Endothelial cell of umbilical vein (primary cell): ENCODE measurements around the gene OR6B3. TPM values are rescaled to one million over a fixed set of nuclear protein-coding genes. Genes with fewer than 3 reads are reported as not detected.

Experiments
- BruUV-seq: library from RNA; stranded (reverse); fragments of 400-500 nt; replicated peaks from 2 replicates; lab custom pipeline; 2021; lab: Mats Ljungman, UMichigan
- CTCF ChIA-PET: fragments of 300-600, 350-600 bp; sonication (Branson Sonifier 250); formaldehyde crosslinking; loops from one replicate; lab custom pipeline; 2021; ENCODE audit warnings: antibody characterized with exemption, inconsistent platforms; lab: Charles Lee
- POLR2A ChIA-PET: fragments of 300-600, 350-600 bp; sonication (Branson Sonifier 250); formaldehyde crosslinking; loops from one replicate; lab custom pipeline; 2021; ENCODE audit warnings: antibody characterized with exemption, inconsistent platforms; lab: Charles Lee
- DNase-seq: peaks from one replicate; pipeline ENCODE4 v3.0.0-alpha.2; 2011; ENCODE audit warnings: low read depth, low spot score
- FAIRE-seq: peaks from 2 replicates; lab custom pipeline; 2011; peaks lifted over from hg19 to GRCh38; lab: Jason Lieb, UNC
- H2AFZ ChIP-seq: 2 replicates; pipeline ENCODE4 v1.6.0; 2012; ENCODE audit warnings: low read depth, low read length, control low read depth, inconsistent platforms
- H3K27ac ChIP-seq: 2 replicates; pipeline ENCODE4 v1.5.1; 2011; ENCODE audit warnings: low read depth, mild to moderate bottlenecking, control low read depth, low read length, moderate library complexity; ENCODE audit not compliant: insufficient read depth
- H3K27me3 ChIP-seq, 2 experiments: 2 replicates each; pipeline versions ENCODE4 v1.6.0 to v1.6.1; 2011; ENCODE audit warnings: low read length in 2 of 2, mixed read lengths in 1 of 2; ENCODE audit not compliant: control insufficient read depth in 2 of 2, insufficient read depth in 2 of 2
- H3K36me3 ChIP-seq, 2 experiments: 2 replicates in 1 of 2; 3 replicates in 1 of 2; pipeline ENCODE4 v1.5.1; 2011; ENCODE audit warnings: low read length in 2 of 2, mild to moderate bottlenecking in 1 of 2, moderate library complexity in 1 of 2; ENCODE audit not compliant: control insufficient read depth in 2 of 2, insufficient read depth in 2 of 2; ENCODE audit errors: extremely low read depth in 1 of 2
- H3K4me1 ChIP-seq: 3 replicates; pipeline ENCODE4 v1.5.1; 2011; ENCODE audit warnings: mild to moderate bottlenecking, low read length; ENCODE audit not compliant: control insufficient read depth, insufficient read depth; ENCODE audit errors: extremely low read depth
- H3K4me2 ChIP-seq: 2 replicates; pipeline ENCODE4 v1.6.1; 2011; ENCODE audit warnings: low read length, control low read depth, mixed read lengths; ENCODE audit not compliant: insufficient read depth
- H3K4me3 ChIP-seq, 3 experiments: fragments of 200-600 bp in 1 of 3; sonication (generic), shearing (Covaris generic) in 1 of 3; replicated peaks in 1 of 3; 2 replicates each; pipeline ENCODE4 v1.5.1; 2011 to 2016; ENCODE audit warnings: control low read depth in 3 of 3, low read length in 3 of 3, mild to moderate bottlenecking in 2 of 3, inconsistent platforms in 1 of 3, low read depth in 1 of 3, moderate library complexity in 1 of 3; ENCODE audit not compliant: insufficient read depth in 1 of 3
- H3K79me2 ChIP-seq: 2 replicates; pipeline ENCODE4 v1.6.0; 2012; ENCODE audit warnings: low read length, inconsistent platforms; ENCODE audit not compliant: control insufficient read depth, insufficient read depth
- H3K9ac ChIP-seq: replicated peaks from 2 replicates; pipeline ENCODE3; 2011; ENCODE audit warnings: low read length, control low read depth; ENCODE audit not compliant: insufficient read depth; ENCODE audit errors: extremely low read depth
- H3K9me1 ChIP-seq: replicated peaks from 3 replicates; pipeline ENCODE4 v1.6.0; 2011; ENCODE audit warnings: mild to moderate bottlenecking, low read length; ENCODE audit not compliant: control insufficient read depth, insufficient read depth; ENCODE audit errors: extremely low read depth
- H3K9me3 ChIP-seq: replicated peaks from 2 replicates; pipeline ENCODE4 v1.5.1; 2012; ENCODE audit warnings: low read length, inconsistent platforms; ENCODE audit not compliant: control insufficient read depth, insufficient read depth
- H4K20me1 ChIP-seq: replicated peaks from 2 replicates; pipeline ENCODE3; 2011; ENCODE audit warnings: mild to moderate bottlenecking, low read length; ENCODE audit not compliant: control insufficient read depth, insufficient read depth; ENCODE audit errors: extremely low read depth
- EZH2 ChIP-seq: IDR thresholded peaks from 2 replicates; pipeline ENCODE4 v1.6.1; 2012; ENCODE audit warnings: borderline replicate concordance, low read depth, mild to moderate bottlenecking, moderate library complexity, low read length, inconsistent platforms; ENCODE audit not compliant: severe bottlenecking
- FOS ChIP-seq: IDR thresholded peaks from 2 replicates; pipeline ENCODE4 v1.6.1; 2011; ENCODE audit warnings: mild to moderate bottlenecking, low read length, moderate library complexity, borderline replicate concordance; ENCODE audit not compliant: insufficient read depth
- GATA2 ChIP-seq: IDR thresholded peaks from 2 replicates; pipeline ENCODE4 v1.7.0; 2011; ENCODE audit warnings: low read depth, mild to moderate bottlenecking, moderate library complexity, mixed read lengths, low read length; ENCODE audit not compliant: insufficient read length, insufficient read depth
- JUN ChIP-seq: IDR thresholded peaks from 2 replicates; pipeline ENCODE4 v1.6.1; 2011; ENCODE audit warnings: borderline replicate concordance, low read depth; ENCODE audit not compliant: insufficient read length, insufficient read depth
- MYC ChIP-seq: IDR thresholded peaks from one replicate; pipeline ENCODE4 v1.6.1; 2011; ENCODE audit warnings: mild to moderate bottlenecking, low read depth, low read length
- POLR2A ChIP-seq: IDR thresholded peaks from 2 replicates; pipeline ENCODE4 v1.6.1; 2012; ENCODE audit warnings: low read depth, mild to moderate bottlenecking, control low read depth, low read length
- POLR2AphosphoS5 ChIP-seq: IDR thresholded peaks from 2 replicates; pipeline ENCODE4 v1.6.1; 2012; ENCODE audit warnings: low read depth, mild to moderate bottlenecking, control low read depth, low read length, moderate library complexity; ENCODE audit not compliant: insufficient read depth
- dilution Hi-C: fragments of 300-500 bp; cut with MboI; formaldehyde crosslinking; loops from one replicate; pipeline ENCODE4 v1.15.0; 2019; ENCODE audit warnings: low sequenced_read_pairs; ENCODE audit not compliant: extremely low pct_ligation_motif_present
- intact Hi-C: fragments of 100-400 bp; cut with micrococcal nuclease; formaldehyde crosslinking; loops from one replicate; pipeline ENCODE4 v1.10.0; 2022
- polyA plus RNA-seq, 4 experiments: library from polyadenylated mRNA; depleted of rRNA in 3 of 4; stranded (reverse) in 3 of 4; unstranded in 1 of 4; fragments of >200 nt; gene quantifications; 2 replicates each; pipeline versions ENCODE4 v1.2.1 to v1.2.3, GENCODE V29; 2011 to 2012; ENCODE audit warnings: missing spikeins in 1 of 4
- total RNA-seq: library from RNA; stranded (reverse); gene quantifications from 2 replicates; pipeline ENCODE4 v1.2.3, GENCODE V29; 2021
- TF ChIP-seq, protein P1 (sequence below): IDR thresholded peaks from 2 replicates; pipeline ENCODE4 v1.6.1; 2011; ENCODE audit not compliant: insufficient read depth, insufficient read length
- TF ChIP-seq, protein P2 (sequence below), 2 donors: IDR thresholded peaks; 1 replicate in 1 of 2; 2 replicates in 1 of 2; pipeline ENCODE4 v1.5.1; 2011; ENCODE audit warnings: low read length in 2 of 2, mild to moderate bottlenecking in 2 of 2, moderate library complexity in 2 of 2, control low read depth in 1 of 2, inconsistent platforms in 1 of 2, low read depth in 1 of 2; ENCODE audit not compliant: insufficient read depth in 1 of 2; ENCODE audit errors: extremely low read depth in 1 of 2

The OR6B3 gene
- total and polyA plus RNA-seq, 2 donors (not counting 3 experiments of a cell fraction or from before 2014, with no cell fraction given): not detected

- no peaks in the 10 kb centered on the region for H3K27me3 ChIP-seq
- H3K36me3 ChIP-seq: no peaks in the 10 kb centered on the region
- H3K79me2 ChIP-seq: no peaks in the 10 kb centered on the region
- H3K9me1 ChIP-seq: no peaks in the 10 kb centered on the region
- BruUV-seq: no TSS peak
- no peaks in the 10 kb centered on the region for H4K20me1 ChIP-seq
- dilution Hi-C loops: no loop called here
- H2AFZ ChIP-seq: no peak overlapping the region
- intact Hi-C loops: no loop called here
- no peaks in the 10 kb centered on the region for H3K9me3 ChIP-seq
- no peak for TF ChIP-seq FOS
- TF ChIP-seq EZH2: no peak
- no peak for TF ChIP-seq GATA2
- TF ChIP-seq JUN: no peak
- TF ChIP-seq POLR2A: no peak
- no peak for TF ChIP-seq POLR2AphosphoS5
- TF ChIP-seq, protein P1, sequence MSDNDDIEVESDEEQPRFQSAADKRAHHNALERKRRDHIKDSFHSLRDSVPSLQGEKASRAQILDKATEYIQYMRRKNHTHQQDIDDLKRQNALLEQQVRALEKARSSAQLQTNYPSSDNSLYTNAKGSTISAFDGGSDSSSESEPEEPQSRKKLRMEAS: no peak
- TF ChIP-seq MYC: no peak
- TF ChIP-seq, protein P2, sequence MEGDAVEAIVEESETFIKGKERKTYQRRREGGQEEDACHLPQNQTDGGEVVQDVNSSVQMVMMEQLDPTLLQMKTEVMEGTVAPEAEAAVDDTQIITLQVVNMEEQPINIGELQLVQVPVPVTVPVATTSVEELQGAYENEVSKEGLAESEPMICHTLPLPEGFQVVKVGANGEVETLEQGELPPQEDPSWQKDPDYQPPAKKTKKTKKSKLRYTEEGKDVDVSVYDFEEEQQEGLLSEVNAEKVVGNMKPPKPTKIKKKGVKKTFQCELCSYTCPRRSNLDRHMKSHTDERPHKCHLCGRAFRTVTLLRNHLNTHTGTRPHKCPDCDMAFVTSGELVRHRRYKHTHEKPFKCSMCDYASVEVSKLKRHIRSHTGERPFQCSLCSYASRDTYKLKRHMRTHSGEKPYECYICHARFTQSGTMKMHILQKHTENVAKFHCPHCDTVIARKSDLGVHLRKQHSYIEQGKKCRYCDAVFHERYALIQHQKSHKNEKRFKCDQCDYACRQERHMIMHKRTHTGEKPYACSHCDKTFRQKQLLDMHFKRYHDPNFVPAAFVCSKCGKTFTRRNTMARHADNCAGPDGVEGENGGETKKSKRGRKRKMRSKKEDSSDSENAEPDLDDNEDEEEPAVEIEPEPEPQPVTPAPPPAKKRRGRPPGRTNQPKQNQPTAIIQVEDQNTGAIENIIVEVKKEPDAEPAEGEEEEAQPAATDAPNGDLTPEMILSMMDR (IDR thresholded peaks at IDR 0.05; ENCODE audit: extremely low read depth in 1 of 2, insufficient read depth in 1 of 2, low read depth in 1 of 2, low read length in 2 of 2): no peak
- ChIA-PET POLR2A (interaction anchor here (0.6 kb wide), 1 partner anchor 22 kb away, joined by 6 read pairs; no protein-coding TSS in a partner anchor), CTCF (interaction anchor here (1.8 kb wide), 1 partner anchor 13 kb away, joined by 4 read pairs; no protein-coding TSS in a partner anchor)
- FAIRE-seq (no peak), DNase-seq (no peak)
- no peak overlapping the region for H3K9ac ChIP-seq
- no peak overlapping the region for H3K4me2 ChIP-seq
- no peaks in the 10 kb centered on the region for H3K4me1 ChIP-seq
- no peak overlapping the region for H3K4me3 ChIP-seq
- no peak overlapping the region for H3K27ac ChIP-seq
These were observed 5.1 kb downstream of the OR6B3 start for GRCh38 chr2:240048237-240048636.
